Measurements from ENCODE around the gene PIP4K2A.

The PIP4K2A gene

GRCh38 chr10:22620140-22620857 lies 94.1 kb downstream of the PIP4K2A start:
- DNase-seq (ENCODE audit: low spot score), result no peak

DNA sequence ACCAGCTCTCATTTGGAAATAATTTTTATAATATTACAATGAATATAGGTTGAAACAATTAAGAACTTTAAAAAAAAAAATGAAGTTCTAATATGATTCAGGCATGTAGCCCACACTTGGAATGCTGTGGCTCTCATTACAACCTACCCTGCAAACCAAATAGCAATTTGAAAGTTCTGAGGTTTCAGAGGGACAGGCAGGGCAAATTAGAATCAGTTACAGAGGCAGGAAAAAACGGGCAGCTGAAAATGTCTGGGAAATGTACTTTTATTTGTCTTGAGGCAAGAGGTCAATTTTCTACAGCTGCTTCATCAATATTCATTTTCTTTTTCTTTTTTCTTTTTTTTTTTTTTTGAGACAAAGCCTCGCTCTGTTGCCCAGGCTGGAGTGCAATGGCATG lies 95.3 kb downstream of the PIP4K2A start:
- DNase-seq (ENCODE audit: low spot score), result no peak

DNA sequence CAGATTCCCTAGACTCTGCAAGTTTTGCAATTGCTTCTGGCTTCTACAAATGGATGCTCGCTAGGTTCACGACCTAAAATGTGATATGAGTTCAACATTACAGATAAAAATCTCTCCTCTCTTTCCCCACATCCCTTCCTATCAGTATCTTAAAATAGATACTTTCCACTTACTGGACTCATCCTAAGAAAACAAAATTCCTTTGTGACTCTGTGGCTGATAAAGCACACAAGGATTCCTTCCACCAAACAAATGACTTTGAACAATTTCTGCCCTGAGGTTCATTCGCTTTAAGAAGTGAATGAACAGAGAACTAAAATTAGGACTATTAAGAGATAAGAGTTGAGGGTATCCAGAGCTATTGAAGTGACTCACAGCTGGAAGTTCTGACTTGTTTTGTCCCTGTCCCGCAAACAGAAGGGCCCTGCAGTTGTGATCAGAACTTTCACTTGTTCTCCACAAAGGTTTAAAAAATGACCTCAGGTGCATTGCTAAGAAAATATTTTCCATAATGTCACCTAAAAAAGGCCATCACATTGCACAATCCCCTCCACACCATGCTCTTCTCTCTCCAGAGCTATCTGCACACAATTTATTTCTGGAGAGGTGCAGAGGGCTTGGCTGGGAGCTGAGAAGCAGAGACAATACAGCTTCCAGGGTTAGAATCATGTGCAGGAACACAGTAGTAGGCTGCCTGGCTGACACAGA lies 96.1 kb downstream of the PIP4K2A start:
- no peak for DNase-seq (ENCODE audit: low spot score)

- no peak for DNase-seq (ENCODE audit: low spot score)
These were observed 96.9 kb downstream of the PIP4K2A start for GRCh38 chr10:22617516-22617915.

- no peak for DNase-seq (ENCODE audit: low spot score)
These were observed 97.3 kb downstream of the PIP4K2A start for GRCh38 chr10:22617051-22617450.

GRCh38 chr10:22615819-22616499 lies 98.4 kb downstream of the PIP4K2A start:
- DNase-seq (ENCODE audit: low spot score), result peak; percentile 77

GRCh38 chr10:22615101-22615500 lies 99.3 kb downstream of the PIP4K2A start:
- no peak for DNase-seq (ENCODE audit: low spot score)

DNA sequence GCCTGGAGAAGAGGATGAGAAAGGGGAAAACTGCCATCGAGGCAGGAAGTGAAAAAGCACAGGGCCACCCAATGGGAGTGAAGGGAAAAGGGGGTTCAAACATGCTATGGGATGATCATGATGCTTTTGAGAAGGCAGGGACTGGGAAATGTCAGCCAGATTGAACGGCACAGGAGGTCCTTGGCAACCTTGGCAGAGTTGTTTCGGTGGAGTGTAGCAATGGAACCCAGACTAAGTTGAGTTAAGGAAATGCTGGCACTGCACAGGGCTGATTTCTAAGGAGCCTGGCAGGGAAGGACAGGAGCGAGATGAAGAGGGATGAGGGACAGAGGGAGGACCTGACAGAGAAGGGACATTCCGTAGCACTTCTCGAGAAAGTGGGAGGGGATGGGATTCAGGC lies 101.4 kb downstream of the PIP4K2A start:
- DNase-seq (ENCODE audit: low spot score), result no peak

DNA sequence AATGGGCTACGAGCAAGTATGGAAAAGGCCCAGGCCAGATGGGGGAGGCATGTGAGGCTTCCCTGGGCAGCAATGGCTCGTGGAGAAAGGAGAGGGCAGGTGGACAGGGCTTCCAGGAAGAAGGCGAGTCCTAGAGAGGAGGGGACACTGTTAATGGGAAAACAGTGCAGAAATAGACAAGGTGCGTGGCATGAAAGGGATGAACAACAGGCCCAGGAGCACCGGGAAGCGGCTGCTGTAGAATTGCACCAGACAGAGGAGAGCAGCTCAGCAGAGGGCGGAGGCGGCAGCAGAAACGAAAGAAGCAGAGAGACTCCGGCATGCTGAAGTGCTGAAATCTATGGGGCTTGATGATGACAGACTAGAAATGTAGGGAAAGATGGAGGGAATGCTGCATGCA lies 102.1 kb downstream of the PIP4K2A start:
- DNase-seq (ENCODE audit: low spot score), result no peak

- peak; percentile 82 for DNase-seq (ENCODE audit: low spot score)
These were observed 102.8 kb downstream of the PIP4K2A start for GRCh38 chr10:22611425-22612115.

GRCh38 chr10:22610610-22611009 lies 103.8 kb downstream of the PIP4K2A start:
- DNase-seq (ENCODE audit: low spot score), result no peak

GRCh38 chr10:22609719-22610465 lies 104.5 kb downstream of the PIP4K2A start:
- DNase-seq (ENCODE audit: low spot score), result no peak

DNA sequence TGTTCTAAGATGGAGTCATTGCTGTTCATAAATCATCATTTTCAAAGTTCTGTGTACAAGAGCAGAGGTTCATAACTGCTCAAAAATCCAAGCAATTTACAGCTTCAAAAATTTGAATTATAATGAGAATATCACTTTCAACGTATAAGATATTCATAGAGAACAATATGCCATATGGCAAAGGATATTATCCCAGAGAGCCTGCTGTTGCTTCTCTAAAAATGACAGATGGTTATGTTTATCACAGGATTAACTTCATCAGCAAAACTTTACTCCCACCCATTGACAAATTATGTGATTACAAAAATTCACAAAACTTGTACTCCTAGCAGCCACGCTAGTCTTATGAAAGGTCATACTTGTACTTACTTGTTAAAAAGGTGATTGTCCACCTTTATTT lies 105.1 kb downstream of the PIP4K2A start:
- no peak for DNase-seq (ENCODE audit: low spot score)

- no peak for DNase-seq (ENCODE audit: low spot score)
These were observed 107.1 kb downstream of the PIP4K2A start for GRCh38 chr10:22607261-22607660.

DNA sequence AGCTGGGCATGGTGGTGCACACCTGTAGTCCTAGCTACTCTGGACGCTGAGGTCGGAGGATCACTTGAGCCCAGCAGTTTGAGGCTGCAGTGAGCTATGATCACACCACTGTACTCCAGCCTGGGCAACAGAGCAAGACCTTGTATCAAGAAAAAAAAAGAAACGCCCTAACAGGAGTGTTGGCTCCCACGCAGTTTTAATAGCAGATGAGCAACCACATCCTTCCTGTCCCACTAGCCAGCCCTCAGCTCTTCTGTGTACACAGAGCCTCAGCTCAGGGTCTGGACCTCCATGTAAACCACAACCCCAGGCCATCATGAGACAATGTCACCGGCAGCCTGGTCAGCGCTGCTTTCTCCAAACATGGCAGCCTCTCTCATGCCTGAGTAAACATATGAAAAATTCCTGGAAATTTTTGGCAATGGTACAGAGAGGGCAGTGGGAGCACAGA lies 108.2 kb downstream of the PIP4K2A start:
- peak; percentile 53 for DNase-seq (ENCODE audit: low spot score)

GRCh38 chr10:22605168-22605567 lies 109.2 kb downstream of the PIP4K2A start:
- peak; percentile 58 for DNase-seq (ENCODE audit: low spot score)

DNA sequence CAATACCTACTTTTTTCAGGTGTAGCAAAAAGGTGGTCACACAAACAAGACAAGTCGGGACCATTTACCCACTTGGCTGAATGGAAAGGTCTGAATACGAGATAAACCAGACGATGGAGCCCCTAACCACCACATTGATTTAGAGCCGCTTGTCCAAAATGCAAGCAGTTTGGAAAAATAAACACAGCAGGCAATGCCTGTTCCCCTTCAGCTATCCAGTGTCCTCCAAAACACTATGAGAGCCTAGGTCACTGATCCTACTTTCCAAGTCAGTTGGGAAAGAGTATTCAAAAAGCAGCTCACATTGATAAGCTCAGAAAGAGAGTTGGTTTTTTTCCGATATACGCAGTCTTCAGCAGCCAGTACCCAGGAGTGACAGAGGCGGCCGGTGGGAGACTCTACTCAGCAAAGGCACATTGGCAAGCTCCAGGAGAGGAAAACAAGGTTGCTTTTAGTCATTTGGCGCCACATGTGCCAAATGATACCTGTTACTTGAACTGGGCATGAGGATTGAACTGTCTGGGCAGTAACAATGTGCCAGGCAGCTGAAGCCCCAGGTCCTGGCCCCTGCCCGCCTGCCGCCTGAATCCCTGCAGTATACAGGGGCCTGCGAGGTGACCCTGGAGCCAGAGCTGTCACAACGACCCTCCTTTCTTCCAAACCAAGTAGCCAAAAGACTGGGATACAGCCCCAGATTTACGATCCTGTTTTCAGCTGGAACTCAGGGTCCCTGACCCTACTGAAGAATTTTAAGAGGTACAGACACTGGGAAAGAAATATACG lies 109.8 kb downstream of the PIP4K2A start:
- DNase-seq (ENCODE audit: low spot score), result no peak

DNA sequence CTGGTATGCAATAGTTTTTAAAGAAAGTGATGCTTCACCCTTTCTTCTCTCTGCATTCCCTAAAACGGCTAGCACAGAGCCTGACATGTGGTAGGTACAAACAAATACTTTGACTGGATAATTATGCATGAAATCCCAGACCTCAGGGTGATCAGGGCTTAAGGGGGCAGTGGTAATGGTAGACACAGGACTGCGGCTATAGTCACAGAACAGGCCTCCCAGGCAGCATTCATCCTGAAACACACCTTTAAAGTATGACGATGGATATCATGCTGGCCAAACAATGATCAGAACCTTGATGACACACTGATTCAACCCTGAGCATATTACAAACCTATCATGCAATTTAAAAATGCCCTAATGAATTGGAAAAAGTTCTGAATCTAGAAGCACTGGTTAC lies 110.8 kb downstream of the PIP4K2A start:
- DNase-seq (ENCODE audit: low spot score), result no peak

DNA sequence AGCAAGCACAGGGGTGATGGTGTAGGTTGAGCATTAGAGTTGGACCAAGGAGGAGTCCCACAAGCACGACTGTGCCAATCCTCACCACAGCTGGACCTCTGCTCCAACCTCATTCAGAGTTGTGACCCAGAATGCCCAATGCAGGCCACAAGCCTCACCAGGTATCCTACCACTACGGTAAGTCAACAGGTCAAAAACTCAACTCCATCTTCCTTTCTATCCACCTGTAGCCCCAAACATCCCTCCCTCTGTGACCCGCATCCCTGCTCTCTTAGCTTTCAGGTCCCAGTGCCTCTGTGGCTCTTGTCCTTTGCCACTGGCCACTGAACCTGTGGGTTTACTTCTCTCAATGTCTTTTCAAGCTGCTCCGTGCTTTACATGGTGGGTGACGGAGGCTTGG lies 112.8 kb downstream of the PIP4K2A start:
- no peak for DNase-seq (ENCODE audit: low spot score)

- DNase-seq (ENCODE audit: low spot score), result no peak
These were observed 114.6 kb downstream of the PIP4K2A start for GRCh38 chr10:22599636-22600228.

All from CD4-positive, alpha-beta T cell treated with Interleukin-15 for 4 hours (primary cell).